HEK293 (cell line): Measurements from ENCODE around the gene ZNF672.

ENCODE experiments used
- CTCF ChIA-PET: fragments of 350-600 bp; formaldehyde crosslinking; extraction: SDS; loops from one replicate; lab custom pipeline; 2021; ENCODE audit warnings: antibody characterized with exemption; lab: Yijun Ruan, JAX
- POLR2A ChIA-PET: fragments of 300-600 bp; formaldehyde crosslinking; extraction: SDS; loops from one replicate; lab custom pipeline; 2020; ENCODE audit warnings: antibody characterized with exemption, inconsistent platforms; lab: Yijun Ruan, JAX
- H3K27ac ChIP-seq: fragments of 200-500 bp; sonication (Bioruptor generic); 2 replicates; pipeline ENCODE4 v1.5.1; 2014; ENCODE audit warnings: low read depth, low read length, control low read depth, inconsistent platforms; ENCODE audit errors: extremely low read depth
- H3K36me3 ChIP-seq, 2 experiments: fragments of 200-500 bp in 1 of 2; sonication (Bioruptor generic) in 1 of 2; 1 replicate in 1 of 2; 2 replicates in 1 of 2; pipeline ENCODE4 v1.5.1; 2014 to 2017; ENCODE audit warnings: inconsistent platforms in 2 of 2, low read length in 2 of 2; ENCODE audit not compliant: control insufficient read depth in 2 of 2, insufficient read depth in 1 of 2
- H3K4me1 ChIP-seq: fragments of 200-500 bp; sonication (Bioruptor generic); 2 replicates; pipeline ENCODE4 v1.5.1; 2014; ENCODE audit warnings: mild to moderate bottlenecking, low read length, inconsistent platforms; ENCODE audit not compliant: control insufficient read depth, insufficient read depth
- H3K4me3 ChIP-seq: 2 replicates; pipeline ENCODE4 v1.5.1; 2011; ENCODE audit warnings: low read depth, mild to moderate bottlenecking, control low read depth, low read length, moderate library complexity
- H3K9me3 ChIP-seq: fragments of 200-500 bp; sonication (Bioruptor generic); 2 replicates; pipeline ENCODE4 v1.5.1; 2014; ENCODE audit warnings: low read depth, low read length, inconsistent platforms; ENCODE audit not compliant: control insufficient read depth, insufficient read depth
- ZBTB1 ChIP-seq: fragments of 450-650 bp; formaldehyde crosslinking; IDR thresholded peaks from 2 replicates; pipeline ENCODE4 v1.5.1; 2016; ENCODE audit warnings: missing biosample characterization, missing genetic modification characterization
- ZNF140 ChIP-seq: fragments of 450-650 bp; formaldehyde crosslinking; IDR thresholded peaks from 2 replicates; pipeline ENCODE4 v1.5.1; 2016; ENCODE audit warnings: missing biosample characterization, missing genetic modification characterization
- ZNF341 ChIP-seq: fragments of 450-650 bp; formaldehyde crosslinking; IDR thresholded peaks from 2 replicates; pipeline ENCODE4; 2016; ENCODE audit warnings: low read depth, missing biosample characterization, missing genetic modification characterization
- ZNF350 ChIP-seq: fragments of 450-650 bp; formaldehyde crosslinking; IDR thresholded peaks from 2 replicates; pipeline ENCODE4 v1.5.0; 2017; ENCODE audit warnings: missing biosample characterization, mild to moderate bottlenecking, missing genetic modification characterization
- ZNF660 ChIP-seq: fragments of 450-650 bp; IDR thresholded peaks from 2 replicates; pipeline ENCODE4 v1.5.1; 2018; ENCODE audit warnings: missing biosample characterization, mild to moderate bottlenecking, missing genetic modification characterization
- ZNF664 ChIP-seq: fragments of 450-650 bp; formaldehyde crosslinking; IDR thresholded peaks from 2 replicates; pipeline ENCODE4 v1.5.1; 2016; ENCODE audit warnings: missing biosample characterization, missing genetic modification characterization
- ZNF776 ChIP-seq: fragments of 450-650 bp; formaldehyde crosslinking; IDR thresholded peaks from 2 replicates; pipeline ENCODE4 v1.5.0; 2017; ENCODE audit warnings: missing biosample characterization, missing genetic modification characterization, borderline replicate concordance
- ZNF785 ChIP-seq: fragments of 450-650 bp; formaldehyde crosslinking; IDR thresholded peaks from 2 replicates; pipeline ENCODE4 v1.5.1; 2016; ENCODE audit warnings: missing biosample characterization, missing genetic modification characterization
- TF ChIP-seq, protein P1 (sequence below): fragments of 450-650 bp; formaldehyde crosslinking; IDR thresholded peaks from 2 replicates; pipeline ENCODE4 v1.5.0; 2017; ENCODE audit warnings: missing biosample characterization, missing genetic modification characterization, borderline replicate concordance
- TF ChIP-seq, protein P2 (sequence below): fragments of 450-650 bp; IDR thresholded peaks from 2 replicates; pipeline ENCODE4 v1.5.1; 2018; ENCODE audit warnings: missing biosample characterization, missing genetic modification characterization
- TF ChIP-seq, protein P3 (sequence below): fragments of 450-650 bp; formaldehyde crosslinking; IDR thresholded peaks from 2 replicates; pipeline ENCODE4 v1.5.1; 2016; ENCODE audit warnings: missing biosample characterization, missing genetic modification characterization
- TF ChIP-seq, protein P4 (sequence below): fragments of 450-650 bp; formaldehyde crosslinking; IDR thresholded peaks from 2 replicates; pipeline ENCODE4 v1.5.1; 2016; ENCODE audit warnings: missing biosample characterization, missing genetic modification characterization
- TF ChIP-seq, protein P5 (sequence below): fragments of 450-650 bp; formaldehyde crosslinking; IDR thresholded peaks from 2 replicates; pipeline ENCODE4 v1.5.1; 2017; ENCODE audit warnings: missing biosample characterization, missing genetic modification characterization

ZNF672 gene

DNA sequence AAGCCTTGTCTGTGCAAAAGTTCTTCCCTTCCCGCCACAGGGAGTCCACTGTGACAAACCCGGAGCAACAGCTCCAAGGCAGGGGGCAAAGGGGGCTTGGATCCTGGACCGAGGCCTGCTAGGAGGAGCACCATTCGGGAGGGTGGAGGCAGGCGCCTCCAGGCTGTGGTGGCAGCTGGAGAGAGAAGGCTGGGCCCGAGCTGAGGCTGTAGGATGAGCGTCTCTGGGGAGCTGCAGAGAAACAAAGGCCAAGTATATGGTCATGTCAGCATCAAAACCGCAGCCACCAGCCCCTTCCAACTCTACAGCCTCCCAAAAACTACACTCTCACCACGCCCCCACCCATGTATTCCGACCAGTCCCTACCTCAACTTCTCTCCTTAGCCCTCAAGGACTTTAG is 12.9 kb upstream of the ZNF672 start (continued):
- TF ChIP-seq ZNF776 (tag by site-specific recombination): no peak
- no peak for TF ChIP-seq ZBTB1

DNA sequence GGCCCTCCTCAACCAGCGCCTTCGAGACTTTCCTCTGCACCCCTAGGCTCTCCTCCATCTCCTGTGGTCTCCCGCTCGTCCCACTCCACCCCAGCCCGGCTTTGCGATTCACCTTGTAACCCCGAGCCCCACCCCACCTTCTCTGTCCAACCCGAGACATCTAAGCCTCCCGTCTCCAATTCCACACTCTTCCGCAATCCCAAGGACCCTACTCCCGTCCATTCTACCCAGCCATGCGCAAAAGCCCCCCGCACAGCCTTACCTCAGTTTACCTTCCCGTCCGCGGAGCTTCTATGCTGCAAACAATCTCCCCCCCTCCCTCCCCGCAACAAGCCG is 12.5 kb upstream of the ZNF672 start:
- Histone ChIP-seq H3K4me3 (peak overlapping the region; percentile 65), H3K9me3 (no peaks in the 10 kb centered on the region), H3K4me1 (no peaks in the 10 kb centered on the region), H3K27ac (peak overlapping the region; percentile 61; the same call in 1 of the 2 replicates), H3K36me3 (peaks cover 0 to 35% of the 10 kb centered on the region in 2 experiments; a peak in 1 of 3 replicates)
- TF ChIP-seq ZNF350 (tag by site-specific recombination) (no peak), ZNF140 (tag by site-specific recombination) (no peak), ZNF660 (tag by site-specific recombination) (no peak), ZNF785 (tag by site-specific recombination) (no peak), ZNF341 (peak; percentile 18; the same call in 1 of the 2 replicates), ZNF664 (no peak)
- TF ChIP-seq, protein P1, sequence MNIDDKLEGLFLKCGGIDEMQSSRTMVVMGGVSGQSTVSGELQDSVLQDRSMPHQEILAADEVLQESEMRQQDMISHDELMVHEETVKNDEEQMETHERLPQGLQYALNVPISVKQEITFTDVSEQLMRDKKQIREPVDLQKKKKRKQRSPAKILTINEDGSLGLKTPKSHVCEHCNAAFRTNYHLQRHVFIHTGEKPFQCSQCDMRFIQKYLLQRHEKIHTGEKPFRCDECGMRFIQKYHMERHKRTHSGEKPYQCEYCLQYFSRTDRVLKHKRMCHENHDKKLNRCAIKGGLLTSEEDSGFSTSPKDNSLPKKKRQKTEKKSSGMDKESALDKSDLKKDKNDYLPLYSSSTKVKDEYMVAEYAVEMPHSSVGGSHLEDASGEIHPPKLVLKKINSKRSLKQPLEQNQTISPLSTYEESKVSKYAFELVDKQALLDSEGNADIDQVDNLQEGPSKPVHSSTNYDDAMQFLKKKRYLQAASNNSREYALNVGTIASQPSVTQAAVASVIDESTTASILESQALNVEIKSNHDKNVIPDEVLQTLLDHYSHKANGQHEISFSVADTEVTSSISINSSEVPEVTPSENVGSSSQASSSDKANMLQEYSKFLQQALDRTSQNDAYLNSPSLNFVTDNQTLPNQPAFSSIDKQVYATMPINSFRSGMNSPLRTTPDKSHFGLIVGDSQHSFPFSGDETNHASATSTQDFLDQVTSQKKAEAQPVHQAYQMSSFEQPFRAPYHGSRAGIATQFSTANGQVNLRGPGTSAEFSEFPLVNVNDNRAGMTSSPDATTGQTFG: no peak
- TF ChIP-seq, protein P2, sequence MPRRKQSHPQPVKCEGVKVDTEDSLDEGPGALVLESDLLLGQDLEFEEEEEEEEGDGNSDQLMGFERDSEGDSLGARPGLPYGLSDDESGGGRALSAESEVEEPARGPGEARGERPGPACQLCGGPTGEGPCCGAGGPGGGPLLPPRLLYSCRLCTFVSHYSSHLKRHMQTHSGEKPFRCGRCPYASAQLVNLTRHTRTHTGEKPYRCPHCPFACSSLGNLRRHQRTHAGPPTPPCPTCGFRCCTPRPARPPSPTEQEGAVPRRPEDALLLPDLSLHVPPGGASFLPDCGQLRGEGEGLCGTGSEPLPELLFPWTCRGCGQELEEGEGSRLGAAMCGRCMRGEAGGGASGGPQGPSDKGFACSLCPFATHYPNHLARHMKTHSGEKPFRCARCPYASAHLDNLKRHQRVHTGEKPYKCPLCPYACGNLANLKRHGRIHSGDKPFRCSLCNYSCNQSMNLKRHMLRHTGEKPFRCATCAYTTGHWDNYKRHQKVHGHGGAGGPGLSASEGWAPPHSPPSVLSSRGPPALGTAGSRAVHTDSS: no peak
- TF ChIP-seq, protein P3, sequence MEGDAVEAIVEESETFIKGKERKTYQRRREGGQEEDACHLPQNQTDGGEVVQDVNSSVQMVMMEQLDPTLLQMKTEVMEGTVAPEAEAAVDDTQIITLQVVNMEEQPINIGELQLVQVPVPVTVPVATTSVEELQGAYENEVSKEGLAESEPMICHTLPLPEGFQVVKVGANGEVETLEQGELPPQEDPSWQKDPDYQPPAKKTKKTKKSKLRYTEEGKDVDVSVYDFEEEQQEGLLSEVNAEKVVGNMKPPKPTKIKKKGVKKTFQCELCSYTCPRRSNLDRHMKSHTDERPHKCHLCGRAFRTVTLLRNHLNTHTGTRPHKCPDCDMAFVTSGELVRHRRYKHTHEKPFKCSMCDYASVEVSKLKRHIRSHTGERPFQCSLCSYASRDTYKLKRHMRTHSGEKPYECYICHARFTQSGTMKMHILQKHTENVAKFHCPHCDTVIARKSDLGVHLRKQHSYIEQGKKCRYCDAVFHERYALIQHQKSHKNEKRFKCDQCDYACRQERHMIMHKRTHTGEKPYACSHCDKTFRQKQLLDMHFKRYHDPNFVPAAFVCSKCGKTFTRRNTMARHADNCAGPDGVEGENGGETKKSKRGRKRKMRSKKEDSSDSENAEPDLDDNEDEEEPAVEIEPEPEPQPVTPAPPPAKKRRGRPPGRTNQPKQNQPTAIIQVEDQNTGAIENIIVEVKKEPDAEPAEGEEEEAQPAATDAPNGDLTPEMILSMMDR (tag by site-specific recombination): no peak
- TF ChIP-seq, protein P4, sequence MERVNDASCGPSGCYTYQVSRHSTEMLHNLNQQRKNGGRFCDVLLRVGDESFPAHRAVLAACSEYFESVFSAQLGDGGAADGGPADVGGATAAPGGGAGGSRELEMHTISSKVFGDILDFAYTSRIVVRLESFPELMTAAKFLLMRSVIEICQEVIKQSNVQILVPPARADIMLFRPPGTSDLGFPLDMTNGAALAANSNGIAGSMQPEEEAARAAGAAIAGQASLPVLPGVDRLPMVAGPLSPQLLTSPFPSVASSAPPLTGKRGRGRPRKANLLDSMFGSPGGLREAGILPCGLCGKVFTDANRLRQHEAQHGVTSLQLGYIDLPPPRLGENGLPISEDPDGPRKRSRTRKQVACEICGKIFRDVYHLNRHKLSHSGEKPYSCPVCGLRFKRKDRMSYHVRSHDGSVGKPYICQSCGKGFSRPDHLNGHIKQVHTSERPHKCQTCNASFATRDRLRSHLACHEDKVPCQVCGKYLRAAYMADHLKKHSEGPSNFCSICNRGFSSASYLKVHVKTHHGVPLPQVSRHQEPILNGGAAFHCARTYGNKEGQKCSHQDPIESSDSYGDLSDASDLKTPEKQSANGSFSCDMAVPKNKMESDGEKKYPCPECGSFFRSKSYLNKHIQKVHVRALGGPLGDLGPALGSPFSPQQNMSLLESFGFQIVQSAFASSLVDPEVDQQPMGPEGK: peak; percentile 32; the same call in 1 of the 2 replicates
- TF ChIP-seq, protein P5, sequence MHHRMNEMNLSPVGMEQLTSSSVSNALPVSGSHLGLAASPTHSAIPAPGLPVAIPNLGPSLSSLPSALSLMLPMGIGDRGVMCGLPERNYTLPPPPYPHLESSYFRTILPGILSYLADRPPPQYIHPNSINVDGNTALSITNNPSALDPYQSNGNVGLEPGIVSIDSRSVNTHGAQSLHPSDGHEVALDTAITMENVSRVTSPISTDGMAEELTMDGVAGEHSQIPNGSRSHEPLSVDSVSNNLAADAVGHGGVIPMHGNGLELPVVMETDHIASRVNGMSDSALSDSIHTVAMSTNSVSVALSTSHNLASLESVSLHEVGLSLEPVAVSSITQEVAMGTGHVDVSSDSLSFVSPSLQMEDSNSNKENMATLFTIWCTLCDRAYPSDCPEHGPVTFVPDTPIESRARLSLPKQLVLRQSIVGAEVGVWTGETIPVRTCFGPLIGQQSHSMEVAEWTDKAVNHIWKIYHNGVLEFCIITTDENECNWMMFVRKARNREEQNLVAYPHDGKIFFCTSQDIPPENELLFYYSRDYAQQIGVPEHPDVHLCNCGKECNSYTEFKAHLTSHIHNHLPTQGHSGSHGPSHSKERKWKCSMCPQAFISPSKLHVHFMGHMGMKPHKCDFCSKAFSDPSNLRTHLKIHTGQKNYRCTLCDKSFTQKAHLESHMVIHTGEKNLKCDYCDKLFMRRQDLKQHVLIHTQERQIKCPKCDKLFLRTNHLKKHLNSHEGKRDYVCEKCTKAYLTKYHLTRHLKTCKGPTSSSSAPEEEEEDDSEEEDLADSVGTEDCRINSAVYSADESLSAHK (tag by site-specific recombination): no peak
- ChIA-PET CTCF (no interaction called here), POLR2A (interaction anchor here (0.9 to 3.0 kb wide), 4 partner anchors 11 to 47 kb away, joined by 3 to 19 read pairs (median 4); partner anchors contain the start of gene ZNF672)
